K562 (cell line): ENCODE data around the gene GLIS1.

Experiments
- CREBBP ChIP-seq: IDR thresholded peaks from one replicate; pipeline ENCODE4 v1.6.1; 2012; ENCODE audit warnings: low read depth, mild to moderate bottlenecking, control low read depth, inconsistent platforms, low read length
- U2AF1 ChIP-seq: fragments of 200-400 bp; formaldehyde crosslinking; optimal IDR thresholded peaks from 2 replicates; pipeline ENCODE3; 2017; ENCODE audit warnings: mild to moderate bottlenecking, low read depth, low read length, moderate library complexity
- TF ChIP-seq, protein P1 (sequence below), 3 experiments: IDR thresholded peaks in 2 of 3; conservative IDR thresholded peaks in 1 of 3; 2 replicates each; pipeline ENCODE4 v1.5.1; 2011 to 2012; ENCODE audit warnings: low read length in 3 of 3, mild to moderate bottlenecking in 3 of 3, control low read depth in 2 of 3, improper control_type of control experiment in 1 of 3, inconsistent platforms in 1 of 3, low read depth in 1 of 3, mixed read lengths in 1 of 3, moderate library complexity in 1 of 3; ENCODE audit not compliant: insufficient read depth in 2 of 3

GRCh38 chr1:53584777-53585107, 154.2 kb downstream of the GLIS1 start:
- TF ChIP-seq CREBBP = no peak
- TF ChIP-seq U2AF1 = no peak
- TF ChIP-seq, protein P1, sequence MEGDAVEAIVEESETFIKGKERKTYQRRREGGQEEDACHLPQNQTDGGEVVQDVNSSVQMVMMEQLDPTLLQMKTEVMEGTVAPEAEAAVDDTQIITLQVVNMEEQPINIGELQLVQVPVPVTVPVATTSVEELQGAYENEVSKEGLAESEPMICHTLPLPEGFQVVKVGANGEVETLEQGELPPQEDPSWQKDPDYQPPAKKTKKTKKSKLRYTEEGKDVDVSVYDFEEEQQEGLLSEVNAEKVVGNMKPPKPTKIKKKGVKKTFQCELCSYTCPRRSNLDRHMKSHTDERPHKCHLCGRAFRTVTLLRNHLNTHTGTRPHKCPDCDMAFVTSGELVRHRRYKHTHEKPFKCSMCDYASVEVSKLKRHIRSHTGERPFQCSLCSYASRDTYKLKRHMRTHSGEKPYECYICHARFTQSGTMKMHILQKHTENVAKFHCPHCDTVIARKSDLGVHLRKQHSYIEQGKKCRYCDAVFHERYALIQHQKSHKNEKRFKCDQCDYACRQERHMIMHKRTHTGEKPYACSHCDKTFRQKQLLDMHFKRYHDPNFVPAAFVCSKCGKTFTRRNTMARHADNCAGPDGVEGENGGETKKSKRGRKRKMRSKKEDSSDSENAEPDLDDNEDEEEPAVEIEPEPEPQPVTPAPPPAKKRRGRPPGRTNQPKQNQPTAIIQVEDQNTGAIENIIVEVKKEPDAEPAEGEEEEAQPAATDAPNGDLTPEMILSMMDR (IDR thresholded peaks at IDR 0.05 in 2 of 3, conservative IDR thresholded peaks at IDR 0.05 in 1 of 3; ENCODE audit: insufficient read depth in 2 of 3, low read depth in 1 of 3, low read length in 3 of 3) = no peak
